Stimulated activated naive B cell treated with anti-CD40 and anti-IgM and Interleukin-4, amounts not matched to agents 10 μg/mL and 1 μg/mL and 100 μg/mL, for 72 hours (primary cell): ENCODE measurements around the gene RGS2.

Source experiments
- ATAC-seq, 2 donors: fragments of 150-1000 bp; cut with Tn5 transposase; replicated peaks; 2 replicates each; pipeline ENCODE4 v1.10.0; 2021; ENCODE audit warnings: moderate library complexity in 1 of 2
- DNase-seq: peaks from one replicate; pipeline ENCODE4 v3.0.0; 2021
- H3K27ac Mint-ChIP-seq: one replicate; pipeline ENCODE4 v1.8.0; 2022; ENCODE audit warnings: mild to moderate bottlenecking, mixed read lengths
- H3K27me3 Mint-ChIP-seq, 2 donors: one replicate each; pipeline ENCODE4 v1.8.0; 2022; ENCODE audit warnings: mixed read lengths in 2 of 2
- H3K36me3 Mint-ChIP-seq, 2 donors: one replicate each; pipeline ENCODE4 v1.8.0; 2022; ENCODE audit warnings: mixed read lengths in 2 of 2, mild to moderate bottlenecking in 1 of 2
- H3K4me1 Mint-ChIP-seq, 2 donors: one replicate each; pipeline ENCODE4 v1.8.0; 2022; ENCODE audit warnings: mixed read lengths in 2 of 2, mild to moderate bottlenecking in 1 of 2
- H3K4me3 Mint-ChIP-seq, 2 donors: one replicate each; pipeline ENCODE4 v1.8.0; 2022; ENCODE audit warnings: mild to moderate bottlenecking in 2 of 2, mixed read lengths in 2 of 2, moderate library complexity in 1 of 2
- H3K9me3 Mint-ChIP-seq, 2 donors: one replicate each; pipeline ENCODE4 v1.8.0; 2022; ENCODE audit warnings: mixed read lengths in 2 of 2, mild to moderate bottlenecking in 1 of 2

RGS2 gene

DNA sequence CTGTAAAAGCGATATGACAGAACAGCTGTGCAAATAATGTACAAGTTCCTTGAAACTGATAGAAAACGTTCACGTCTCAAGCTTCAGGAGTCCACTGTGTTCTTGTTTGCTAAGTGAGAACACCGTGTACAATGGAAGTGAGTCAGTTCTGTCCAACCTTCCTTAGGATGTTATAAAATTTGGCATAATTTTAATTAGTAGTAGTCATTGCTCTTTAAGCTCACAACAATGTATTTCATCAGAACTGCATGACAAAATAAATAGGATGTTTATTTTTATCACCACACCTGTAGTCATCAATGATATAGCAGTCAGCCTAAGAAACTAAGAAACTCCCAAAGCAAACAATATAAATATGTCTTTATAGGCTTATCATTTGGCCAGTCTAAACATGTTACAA lies 53.0 kb downstream of the RGS2 start:
- H3K4me3 Mint-ChIP-seq: no peak overlapping the region
- no peaks in the 10 kb centered on the region for H3K9me3 Mint-ChIP-seq
- no peaks in the 10 kb centered on the region for H3K36me3 Mint-ChIP-seq
- no peak overlapping the region for H3K27ac Mint-ChIP-seq
- H3K27me3 Mint-ChIP-seq: no peaks in the 10 kb centered on the region
- DNase-seq: no peak
- peaks cover 0 to 10% of the 10 kb centered on the region in 2 donors for H3K4me1 Mint-ChIP-seq
- ATAC-seq: no peak
